HG03469 (cell line): ENCODE results near the gene C14orf132.

Source experiments
- ATAC-seq: cut with Tn5 transposase; IDR thresholded peaks from one replicate; pipeline ENCODE4 v1.9.1; 2021; ENCODE audit warnings: mild to moderate bottlenecking, moderate library complexity, moderate number of reproducible peaks; ENCODE audit not compliant: unreplicated experiment

C14orf132 gene

GRCh38 chr14:96081767-96082400, 42.7 kb downstream of the C14orf132 start:
- ATAC-seq: no peak

GRCh38 chr14:96082420-96083300, 43.5 kb downstream of the C14orf132 start:
- no peak for ATAC-seq

GRCh38 chr14:96083667-96084320, 44.6 kb downstream of the C14orf132 start:
- ATAC-seq: no peak

- no peak for ATAC-seq
These were observed 45.6 kb downstream of the C14orf132 start for GRCh38 chr14:96084796-96085195.

DNA sequence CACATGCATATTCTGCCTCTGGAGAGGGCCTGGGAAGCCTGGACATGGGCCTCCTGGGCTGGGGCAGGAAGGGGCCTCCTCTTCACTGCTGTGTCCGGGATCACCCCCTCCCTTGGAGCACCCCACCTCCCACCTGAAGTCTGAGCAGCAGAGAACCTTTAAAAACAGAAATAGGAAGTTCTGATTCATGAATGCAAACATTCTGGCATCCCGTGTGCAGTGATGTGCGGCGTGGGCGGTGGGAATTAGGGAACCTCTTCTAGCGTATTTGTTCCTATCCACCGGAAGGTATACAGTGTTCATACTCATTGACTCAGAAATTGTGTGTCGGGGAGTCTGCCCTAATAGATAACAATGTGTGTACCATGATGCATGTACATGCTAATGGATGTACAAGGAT, 46.2 kb downstream of the C14orf132 start:
- no peak for ATAC-seq

- ATAC-seq: no peak
These were observed 46.9 kb downstream of the C14orf132 start for GRCh38 chr14:96086032-96086431.

- no peak for ATAC-seq
These were observed 47.5 kb downstream of the C14orf132 start for GRCh38 chr14:96086574-96087077.

DNA sequence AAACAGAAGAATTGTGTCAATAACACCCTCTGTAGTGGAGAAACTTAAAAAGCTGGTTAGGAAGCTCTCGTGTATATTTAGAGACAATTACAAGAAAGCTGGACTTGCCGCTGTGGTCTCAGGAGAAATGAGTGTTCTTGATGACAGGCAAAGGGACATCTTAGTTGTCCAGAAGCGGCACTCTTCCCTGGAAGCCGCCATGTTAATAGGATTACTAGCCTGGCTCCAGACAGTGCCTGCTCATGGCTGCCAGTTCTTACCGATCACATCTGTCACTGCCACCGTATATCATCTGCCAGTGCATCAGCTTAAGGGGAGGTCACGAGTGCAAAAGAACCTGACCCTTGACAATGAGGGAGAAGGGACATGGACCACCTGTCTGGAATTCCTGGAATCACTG, 48.9 kb downstream of the C14orf132 start:
- no peak for ATAC-seq

DNA sequence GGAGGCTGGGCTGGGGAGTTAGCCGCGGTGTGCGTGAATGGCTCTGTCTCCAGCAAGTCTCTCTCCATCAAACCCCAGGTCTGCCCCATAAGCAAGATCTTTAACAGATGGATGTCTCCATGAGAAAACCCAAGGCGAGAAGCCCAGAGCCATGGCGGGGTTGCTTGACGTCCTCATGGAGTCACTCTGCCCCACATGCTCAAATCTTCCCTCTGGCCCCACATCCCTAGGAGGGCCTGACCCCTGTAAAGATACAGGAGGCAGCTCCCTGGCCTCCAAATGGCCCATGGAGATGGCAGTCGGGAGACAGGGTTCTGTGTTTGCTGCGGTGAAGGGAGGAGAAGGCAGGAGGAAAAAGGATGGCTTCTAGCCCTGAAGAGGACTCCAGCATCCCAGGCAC, 49.3 kb downstream of the C14orf132 start:
- no peak for ATAC-seq

GRCh38 chr14:96088911-96089310, 49.7 kb downstream of the C14orf132 start:
- no peak for ATAC-seq

DNA sequence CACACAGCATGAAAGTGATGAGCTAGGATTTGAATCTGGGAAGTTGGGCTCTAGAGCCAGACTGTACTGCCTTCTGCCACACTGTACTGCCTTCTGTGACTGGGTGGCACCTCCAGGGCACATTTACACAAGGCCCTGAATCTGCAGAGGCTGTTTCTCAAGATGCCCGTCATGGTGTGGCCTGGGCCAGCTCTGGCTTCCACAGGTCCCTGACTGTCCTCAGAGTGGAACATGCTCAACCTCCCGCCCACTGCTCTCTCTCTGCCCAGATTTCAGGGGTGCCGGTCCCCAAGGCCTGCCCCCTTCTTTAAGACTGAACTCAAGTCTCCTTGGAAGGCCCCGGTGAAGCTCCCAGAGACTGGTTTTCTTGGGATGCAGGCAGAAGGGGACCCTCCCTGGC, 50.2 kb downstream of the C14orf132 start:
- ATAC-seq: no peak

- ATAC-seq: no peak
These were observed 51.4 kb downstream of the C14orf132 start for GRCh38 chr14:96090441-96091148.

- no peak for ATAC-seq
These were observed 52.1 kb downstream of the C14orf132 start for GRCh38 chr14:96091149-96091693.

DNA sequence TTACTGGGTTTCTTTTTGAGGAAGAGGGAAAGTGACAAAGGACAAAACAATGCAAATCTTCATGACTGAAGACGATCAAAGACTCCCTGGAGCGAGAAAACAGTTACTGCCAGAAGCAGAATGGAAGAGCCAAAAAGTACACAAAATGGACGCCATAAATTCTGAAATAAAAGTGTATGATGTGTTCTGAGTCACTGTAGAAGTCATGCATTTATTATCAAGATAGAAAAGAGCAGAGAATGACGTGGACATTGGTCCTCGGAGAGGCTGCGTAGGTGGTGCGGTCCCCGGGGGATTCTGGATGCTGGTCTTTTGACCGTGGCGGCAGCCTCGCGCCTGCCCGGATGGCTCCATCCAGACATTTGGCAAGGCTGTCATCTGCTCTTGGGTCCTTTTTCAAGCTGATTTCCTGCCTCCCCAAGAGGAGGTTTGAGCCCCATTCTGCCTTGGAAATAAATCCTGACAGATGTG, 52.8 kb downstream of the C14orf132 start:
- ATAC-seq: no peak

DNA sequence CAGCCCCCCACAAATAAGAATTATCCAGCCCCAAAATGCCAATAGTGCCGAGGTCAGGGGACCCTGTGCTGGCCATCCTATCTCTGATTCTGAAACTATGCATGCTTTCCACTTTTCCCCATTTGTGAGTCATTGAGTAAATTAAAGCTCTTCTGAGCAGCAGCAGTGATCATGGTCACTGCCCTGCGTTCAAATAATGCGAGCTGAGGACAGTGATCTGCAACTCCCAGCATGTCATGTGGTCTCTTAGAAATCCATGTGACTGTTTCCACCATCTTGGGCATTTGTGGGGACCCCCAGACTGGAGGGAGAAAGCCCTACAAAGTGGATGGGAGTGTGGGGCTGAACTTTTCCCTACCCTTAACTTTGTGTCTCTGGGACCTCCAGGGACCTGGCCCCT, 53.8 kb downstream of the C14orf132 start:
- ATAC-seq: no peak

GRCh38 chr14:96094211-96094610, 55.0 kb downstream of the C14orf132 start:
- ATAC-seq: no peak

DNA sequence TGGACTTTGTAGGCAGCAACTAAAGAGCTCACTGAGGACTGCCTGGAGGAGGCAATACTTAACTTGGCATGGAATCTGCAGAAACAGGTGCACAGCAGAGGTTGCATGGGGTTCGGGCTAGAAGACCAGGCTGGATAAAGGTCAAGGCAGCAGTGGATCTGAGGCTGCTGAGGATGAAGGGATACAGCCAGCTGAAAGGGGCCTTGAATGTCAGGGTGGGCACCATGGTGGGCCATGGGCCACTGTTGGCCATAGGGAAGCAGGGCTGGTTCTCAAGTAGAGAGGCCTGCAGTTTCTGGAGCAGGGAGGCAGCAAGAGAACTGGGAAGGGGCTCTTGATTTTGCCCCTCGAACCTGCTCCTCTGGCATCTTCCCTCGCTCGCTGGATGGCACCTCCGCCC, 55.5 kb downstream of the C14orf132 start:
- no peak for ATAC-seq

- ATAC-seq: no peak
These were observed 55.9 kb downstream of the C14orf132 start for GRCh38 chr14:96095058-96095457.

DNA sequence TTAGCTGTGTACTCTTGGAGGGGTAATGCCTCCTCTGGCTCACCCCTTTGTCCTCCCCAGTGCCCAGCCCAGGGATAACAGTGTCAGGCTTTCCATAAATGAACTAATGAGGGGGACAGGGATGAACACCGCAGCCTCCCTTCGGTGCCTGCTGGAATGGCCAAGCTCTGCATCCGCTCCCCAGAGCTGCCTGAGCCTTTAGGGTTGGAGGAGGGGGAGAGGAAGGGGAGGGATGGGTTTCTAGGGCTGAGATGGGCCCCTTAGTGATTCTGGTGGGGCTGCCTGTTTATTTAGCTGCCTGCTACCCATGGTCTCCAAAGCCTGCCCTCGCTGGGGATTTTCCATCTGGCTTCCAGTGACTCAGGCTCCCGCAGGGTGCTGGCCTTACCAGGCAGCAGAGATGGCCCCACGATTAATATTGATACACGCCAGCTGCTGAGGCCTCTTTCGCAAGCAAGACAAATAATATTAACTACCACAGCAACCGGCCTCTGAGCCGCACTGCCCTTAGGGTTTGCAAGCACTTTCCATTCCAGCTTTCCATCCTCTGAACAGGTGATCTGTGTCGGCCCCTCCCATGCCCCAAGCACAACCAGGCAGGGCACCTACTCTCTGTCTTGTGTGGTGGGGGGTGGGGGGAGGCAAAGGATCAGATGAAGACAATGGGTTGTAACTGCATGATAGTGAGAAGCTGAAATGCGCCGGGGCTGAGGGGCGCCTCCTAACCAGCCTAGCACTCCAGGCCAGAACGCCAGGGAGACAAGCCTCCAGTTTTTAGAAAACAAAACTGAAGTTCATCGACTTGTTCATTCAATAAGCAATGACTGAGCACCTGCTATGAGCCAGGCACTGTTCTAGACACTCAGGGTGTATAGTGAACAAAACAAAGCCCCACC, 56.7 kb downstream of the C14orf132 start:
- no peak for ATAC-seq
